Activated CD8-positive, alpha-beta memory T cell treated with anti-CD3 and anti-CD28 coated beads, Interleukin-2, amount 10 ng/mL, durations not matched to agents 7 days and 5 days (primary cell): ENCODE results near the gene TRIM49D1. TPM values are rescaled to one million over a fixed set of nuclear protein-coding genes. Genes with fewer than 3 reads are reported as not detected.
"Not testable (repeated sequence)": the region's sequence is repeated elsewhere in the genome, so short reads cannot be mapped to it uniquely, and the experiment has no call there.

Source experiments
- ATAC-seq: fragments of 150-1000 bp; cut with Tn5 transposase; one replicate; pipeline ENCODE4 v1.10.0; 2021; ENCODE audit warnings: moderate library complexity
- CTCF ChIA-PET: fragments of 350-600 bp; sonication (Branson Sonifier 250); formaldehyde crosslinking; loops from one replicate; lab custom pipeline; 2021; ENCODE audit warnings: antibody characterized with exemption; lab: Charles Lee
- DNase-seq: peaks from one replicate; pipeline ENCODE4 v3.0.0-alpha.2; 2020
- H3K27ac Mint-ChIP-seq: one replicate; pipeline ENCODE4 v1.8.0; 2021; ENCODE audit warnings: mild to moderate bottlenecking, mixed read lengths
- H3K27me3 Mint-ChIP-seq: one replicate; pipeline ENCODE4 v1.8.0; 2021; ENCODE audit warnings: mixed read lengths
- H3K36me3 Mint-ChIP-seq: one replicate; pipeline ENCODE4 v1.8.0; 2021; ENCODE audit warnings: mild to moderate bottlenecking, mixed read lengths
- H3K4me1 Mint-ChIP-seq: one replicate; pipeline ENCODE4 v1.8.0; 2021; ENCODE audit warnings: mixed read lengths
- H3K4me3 Mint-ChIP-seq: one replicate; pipeline ENCODE4 v1.8.0; 2021; ENCODE audit warnings: mild to moderate bottlenecking, moderate library complexity, mixed read lengths
- H3K9me3 Mint-ChIP-seq: one replicate; pipeline ENCODE4 v1.8.0; 2022; ENCODE audit warnings: low read depth, mixed read lengths
- total RNA-seq, 2 experiments: library from RNA; stranded (reverse); gene quantifications; one replicate each; pipeline ENCODE4 v1.2.3, GENCODE V29; 2021

The TRIM49D1 gene
- not detected for total RNA-seq

DNA sequence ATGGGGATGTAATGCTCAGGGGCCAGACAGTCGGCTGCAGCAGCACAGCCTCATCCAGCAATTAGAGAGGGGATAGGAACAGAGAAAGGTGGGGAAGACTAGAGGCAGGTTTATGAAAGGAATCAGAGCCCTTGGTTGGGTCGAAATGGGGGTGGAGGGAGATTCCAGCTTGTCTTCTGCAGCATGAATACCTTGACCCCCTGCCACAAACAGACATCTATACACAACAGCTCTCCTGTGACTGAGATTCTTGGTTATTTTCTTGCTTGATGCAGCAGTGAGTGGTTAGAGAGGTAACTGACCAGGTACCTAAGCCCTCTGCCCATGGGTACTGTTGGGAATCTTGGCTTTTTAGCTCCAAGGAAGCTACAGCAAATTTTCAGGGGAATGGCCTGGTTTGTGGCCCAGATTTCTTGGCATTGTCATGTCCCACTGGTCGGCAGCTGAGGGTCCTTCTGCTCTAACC lies at the start of gene TRIM49D1:
Gene TRIM49D1 (minus strand): TSS at position 51 of the 466 bp plus-strand sequence. CDS start 4,535 bp downstream, outside the sequence.
- ATAC-seq, result no peak
- Mint-ChIP-seq H3K36me3 (no peaks in the 10 kb centered on the region), H3K4me3 (no peak within 1 kb of the TSS), H3K27me3 (no peaks in the 10 kb centered on the region), H3K4me1 (no peaks in the 10 kb centered on the region), H3K9me3 (no peaks in the 10 kb centered on the region), H3K27ac (no peak within 1 kb of the TSS)
- CTCF ChIA-PET, result no interaction called here
- DNase-seq, result no peak

DNA sequence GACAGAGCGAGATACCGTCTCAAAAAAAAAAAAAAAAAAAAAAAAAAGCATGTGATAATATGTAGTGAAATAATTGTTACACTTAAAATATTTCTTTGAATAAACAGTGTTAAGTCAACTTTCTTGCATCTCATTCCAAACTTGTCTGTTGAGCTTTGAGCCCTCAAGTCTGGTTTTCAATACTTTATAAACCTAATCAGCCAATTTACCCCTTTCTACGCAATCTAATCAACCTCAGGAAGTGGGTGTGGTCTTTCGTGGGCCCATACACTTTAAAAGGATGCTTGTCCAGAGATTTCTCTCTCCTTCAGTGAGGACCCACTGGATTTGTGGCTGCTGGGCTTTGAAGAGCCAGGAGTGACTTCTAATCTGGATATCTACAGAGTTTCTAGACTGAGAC lies 43.7 kb upstream of the TRIM49D1 start, which contains the start of gene TRIM64:
Gene TRIM64 (plus strand): TSS at position 301 of the 400 bp plus-strand sequence. CDS start 2,467 bp downstream, outside the sequence.
- ATAC-seq, CTCF ChIA-PET, H3K4me3 Mint-ChIP-seq, H3K4me1 Mint-ChIP-seq, H3K9me3 Mint-ChIP-seq, H3K36me3 Mint-ChIP-seq, H3K27ac Mint-ChIP-seq, DNase-seq, H3K27me3 Mint-ChIP-seq: not testable (repeated sequence)

- H3K36me3 Mint-ChIP-seq, H3K9me3 Mint-ChIP-seq, H3K4me1 Mint-ChIP-seq, CTCF ChIA-PET, H3K27ac Mint-ChIP-seq, DNase-seq, ATAC-seq, H3K4me3 Mint-ChIP-seq, H3K27me3 Mint-ChIP-seq: not testable (repeated sequence)
Measured at GRCh38 chr11:89960833-89961232, 38.8 kb upstream of the TRIM49D1 start.

DNA sequence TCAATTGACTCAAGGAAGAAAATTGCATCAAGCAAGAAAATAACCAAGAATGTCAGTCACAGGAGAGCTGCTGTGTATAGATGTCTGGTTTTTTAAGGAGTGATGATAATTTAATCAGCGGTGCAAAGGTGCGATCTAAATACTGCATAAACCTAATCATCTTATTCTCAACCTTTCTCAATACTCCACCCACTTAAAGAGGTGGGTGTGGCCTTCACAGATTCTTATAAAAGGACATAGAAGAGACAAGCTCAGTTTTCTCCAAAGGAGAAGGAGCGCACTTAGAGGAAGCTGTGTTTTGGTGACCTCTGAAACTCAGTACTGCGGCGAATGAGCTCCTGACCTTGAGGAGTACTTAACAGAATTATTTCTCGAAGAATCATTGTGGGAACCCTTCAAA lies 1.7 kb upstream of the TRIM49D1 start, which contains the start of gene TRIM49D2:
Gene TRIM49D2 (plus strand): TSS at position 301 of the 400 bp plus-strand sequence. CDS start 2,698 bp downstream, outside the sequence.
- H3K27me3 Mint-ChIP-seq, CTCF ChIA-PET, H3K27ac Mint-ChIP-seq: not testable (repeated sequence)

DNA sequence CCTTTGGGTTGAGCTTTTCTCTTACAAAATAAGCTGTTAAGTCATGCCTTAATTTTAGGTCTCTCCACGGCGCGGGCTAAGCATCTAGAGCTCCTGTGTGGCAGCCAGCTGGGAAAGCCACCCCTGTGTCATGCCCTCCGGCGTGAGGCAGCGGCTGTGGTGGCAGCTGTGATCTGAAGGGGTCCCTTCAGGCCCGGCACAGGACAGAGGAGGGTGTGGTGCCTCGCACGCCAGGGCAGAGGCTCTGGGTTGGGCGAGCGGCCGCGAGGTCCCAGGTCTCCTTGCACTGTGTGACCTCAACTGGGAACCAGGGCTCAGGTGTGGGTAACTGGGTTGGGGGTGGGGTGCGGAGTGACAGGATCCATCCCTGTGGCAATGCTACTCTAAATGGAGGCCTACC lies 21.2 kb downstream of the TRIM49D1 start:
- H3K36me3 Mint-ChIP-seq, ATAC-seq, H3K4me1 Mint-ChIP-seq, DNase-seq, H3K9me3 Mint-ChIP-seq, H3K27me3 Mint-ChIP-seq, H3K4me3 Mint-ChIP-seq, H3K27ac Mint-ChIP-seq, CTCF ChIA-PET: not testable (repeated sequence)

More for the DNA sequence above, 1.7 kb upstream of the TRIM49D1 start, which contains the start of gene TRIM49D2:
- H3K4me3 Mint-ChIP-seq, H3K4me1 Mint-ChIP-seq, ATAC-seq, DNase-seq, H3K9me3 Mint-ChIP-seq, H3K36me3 Mint-ChIP-seq: not testable (repeated sequence)

DNA sequence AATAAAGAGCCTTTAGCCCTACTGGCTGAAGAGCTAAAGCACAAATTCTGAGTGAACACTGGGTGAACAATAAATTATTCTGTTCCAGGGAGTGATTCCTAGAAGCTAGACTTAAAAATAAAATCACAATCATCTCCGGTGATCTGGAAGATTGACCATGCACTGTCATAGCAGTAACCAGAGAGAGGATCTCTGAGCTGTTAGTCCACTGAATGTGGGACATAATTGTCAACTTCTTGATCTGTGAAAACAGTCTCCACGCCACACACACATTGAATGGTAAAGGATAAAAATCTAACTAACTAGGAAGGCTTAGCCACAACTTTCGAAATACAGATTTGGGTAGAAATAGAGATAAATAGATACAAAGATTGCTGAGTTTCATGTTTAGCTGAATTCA lies 28.8 kb downstream of the TRIM49D1 start:
- CTCF ChIA-PET, DNase-seq, H3K9me3 Mint-ChIP-seq, H3K27me3 Mint-ChIP-seq, H3K4me3 Mint-ChIP-seq, H3K27ac Mint-ChIP-seq, ATAC-seq, H3K4me1 Mint-ChIP-seq, H3K36me3 Mint-ChIP-seq: not testable (repeated sequence)

DNA sequence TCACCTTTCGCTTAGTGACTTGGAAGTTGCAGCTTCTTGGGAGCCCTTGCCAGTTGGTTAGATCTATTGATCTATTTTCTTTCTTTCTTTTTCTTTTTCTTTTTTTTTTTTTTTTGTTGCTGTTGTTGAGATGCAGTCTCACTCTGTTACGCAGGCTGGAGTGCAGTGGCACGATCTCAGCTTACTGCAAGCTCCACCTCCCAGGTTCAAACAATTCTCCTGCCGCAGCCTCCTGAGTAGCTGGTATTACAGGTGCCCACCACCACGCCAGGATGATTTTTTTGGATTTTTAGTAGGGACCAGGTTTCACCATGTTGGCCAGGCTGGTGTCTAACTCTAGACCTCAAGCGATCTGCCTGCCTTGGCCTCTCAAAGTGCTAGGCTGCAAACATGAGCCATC lies 44.5 kb downstream of the TRIM49D1 start:
- CTCF ChIA-PET, H3K4me1 Mint-ChIP-seq, H3K27me3 Mint-ChIP-seq, ATAC-seq, H3K36me3 Mint-ChIP-seq, H3K4me3 Mint-ChIP-seq, H3K27ac Mint-ChIP-seq, H3K9me3 Mint-ChIP-seq, DNase-seq: not testable (repeated sequence)

DNA sequence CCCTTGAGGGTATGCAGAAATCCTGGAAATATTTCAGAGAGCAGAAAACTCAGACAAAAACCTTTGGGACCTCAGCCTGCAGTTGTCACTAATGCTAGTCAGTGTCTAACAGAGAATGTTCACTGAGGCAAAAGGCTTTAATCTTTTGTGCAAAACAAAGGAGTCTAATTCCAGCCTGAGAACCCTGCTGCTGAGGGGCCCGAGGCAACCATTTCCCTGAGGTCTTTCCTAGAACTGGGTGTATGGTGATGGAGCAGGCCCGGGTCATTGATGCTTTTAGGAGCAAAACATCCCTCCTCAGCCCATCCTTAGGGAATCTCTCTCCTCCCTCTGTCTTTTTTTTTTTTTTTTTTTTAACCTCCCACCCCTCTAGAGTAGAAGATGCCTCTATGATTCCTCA lies 49.5 kb downstream of the TRIM49D1 start:
- DNase-seq, H3K4me3 Mint-ChIP-seq, ATAC-seq, H3K9me3 Mint-ChIP-seq, H3K4me1 Mint-ChIP-seq, H3K27me3 Mint-ChIP-seq, CTCF ChIA-PET, H3K36me3 Mint-ChIP-seq, H3K27ac Mint-ChIP-seq: not testable (repeated sequence)

DNA sequence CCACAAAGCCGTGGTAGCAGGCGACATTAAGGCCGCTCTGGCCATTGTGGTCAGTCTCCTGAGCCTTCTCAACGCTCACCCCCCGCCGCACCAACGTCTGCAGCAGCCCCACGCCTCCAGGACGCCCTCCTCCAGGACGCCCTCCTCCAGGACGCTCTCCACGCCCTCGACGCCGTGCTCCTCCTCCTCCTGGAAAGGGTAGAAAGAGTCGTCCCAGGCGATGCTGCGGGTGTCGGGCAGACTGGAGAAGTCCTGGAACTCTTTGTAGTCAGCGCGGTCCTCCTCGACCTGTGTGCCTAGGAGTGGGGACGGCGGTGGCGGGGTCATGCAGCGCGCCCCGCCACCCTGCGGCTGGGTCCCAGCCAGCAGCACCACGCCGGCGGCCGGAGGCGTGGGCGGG lies 56.8 kb downstream of the TRIM49D1 start:
- H3K27ac Mint-ChIP-seq, H3K9me3 Mint-ChIP-seq, H3K4me3 Mint-ChIP-seq, ATAC-seq, H3K27me3 Mint-ChIP-seq, CTCF ChIA-PET, H3K4me1 Mint-ChIP-seq, H3K36me3 Mint-ChIP-seq, DNase-seq: not testable (repeated sequence)

- H3K27ac Mint-ChIP-seq, H3K4me1 Mint-ChIP-seq, H3K9me3 Mint-ChIP-seq, CTCF ChIA-PET, H3K36me3 Mint-ChIP-seq, H3K4me3 Mint-ChIP-seq, DNase-seq, H3K27me3 Mint-ChIP-seq, ATAC-seq: not testable (repeated sequence)
Measured at GRCh38 chr11:89863906-89864704, 57.9 kb downstream of the TRIM49D1 start.

Other genes with a start within 250 kb of the TRIM49D1 start
- not detected for gene TRIM77, start 211.9 kb downstream of the TRIM49D1 start, total RNA-seq
- gene TRIM49, start 113.7 kb downstream of the TRIM49D1 start, total RNA-seq, result not detected
- not detected for gene TRIM64B, start 43.8 kb downstream of the TRIM49D1 start, total RNA-seq
- not detected for gene TRIM49D2, start 1.8 kb upstream of the TRIM49D1 start, total RNA-seq
- not detected for gene TRIM64, start 43.8 kb upstream of the TRIM49D1 start, total RNA-seq
- not detected for gene TRIM49C, start 108.9 kb upstream of the TRIM49D1 start, total RNA-seq
- gene UBTFL1, start 163.7 kb upstream of the TRIM49D1 start, total RNA-seq, result not detected
- gene NAALAD2, start 212.4 kb upstream of the TRIM49D1 start, total RNA-seq, result not detected